ENCODE data around the gene ZSCAN2.
"Not testable (repeated sequence)": the region's sequence is repeated elsewhere in the genome, so short reads cannot be mapped to it uniquely, and the experiment has no call there.

The ZSCAN2 gene

GRCh38 chr15:84634228-84634837 lies 33.5 kb downstream of the ZSCAN2 start:
- Histone ChIP-seq H3K27me3 (replicated peaks) (no peaks in the 10 kb centered on the region), H3K27ac (no peak overlapping the region), H3K36me3 (replicated peaks) (peaks cover 6% of the 10 kb centered on the region), H3K4me3 (ENCODE audit: low read depth, low read length) (peak overlapping the region; percentile 65)
- no peak for DNase-seq
- TF ChIP-seq CTCF (IDR thresholded peaks at IDR 0.05; ENCODE audit: low read depth, low read length, missing control alignments) = no peak
- in situ Hi-C loops (cut with HindIII; ENCODE audit: low pct_ligation_motif_present, low sequenced_read_pairs) = no loop called here

- peaks cover 36% of the 10 kb centered on the region for H3K36me3 ChIP-seq (replicated peaks)
- no peak overlapping the region for H3K27ac ChIP-seq
- DNase-seq = no peak
- H3K27me3 ChIP-seq (replicated peaks) = no peaks in the 10 kb centered on the region
- in situ Hi-C loops (cut with HindIII; ENCODE audit: low pct_ligation_motif_present, low sequenced_read_pairs) = no loop called here
- H3K4me3 ChIP-seq (ENCODE audit: low read depth, low read length) = no peak overlapping the region
- peak; percentile 28 for TF ChIP-seq CTCF (IDR thresholded peaks at IDR 0.05; ENCODE audit: low read depth, low read length, missing control alignments)
These were observed 37.3 kb downstream of the ZSCAN2 start for GRCh38 chr15:84638103-84638502.

GRCh38 chr15:84641871-84642270 lies 41.1 kb downstream of the ZSCAN2 start:
- DNase-seq; H3K27me3 ChIP-seq (replicated peaks); H3K27ac ChIP-seq; in situ Hi-C loops (cut with HindIII; ENCODE audit: low pct_ligation_motif_present, low sequenced_read_pairs); H3K4me3 ChIP-seq (ENCODE audit: low read depth, low read length): not testable (repeated sequence)
- H3K36me3 ChIP-seq (replicated peaks) = peaks cover 64% of the 10 kb centered on the region

- H3K27me3 ChIP-seq (replicated peaks); H3K4me3 ChIP-seq (ENCODE audit: low read depth, low read length); in situ Hi-C loops (cut with HindIII; ENCODE audit: low pct_ligation_motif_present, low sequenced_read_pairs); H3K27ac ChIP-seq; DNase-seq: not testable (repeated sequence)
- peaks cover 69% of the 10 kb centered on the region for H3K36me3 ChIP-seq (replicated peaks)
These were observed 41.8 kb downstream of the ZSCAN2 start for GRCh38 chr15:84642640-84643039.

GRCh38 chr15:84643838-84644237 lies 43.0 kb downstream of the ZSCAN2 start:
- no peak for DNase-seq
- no peak for TF ChIP-seq CTCF (IDR thresholded peaks at IDR 0.05; ENCODE audit: low read depth, low read length, missing control alignments)
- Histone ChIP-seq H3K4me3 (ENCODE audit: low read depth, low read length) (no peak overlapping the region), H3K27ac (no peak overlapping the region), H3K27me3 (replicated peaks) (no peaks in the 10 kb centered on the region), H3K36me3 (replicated peaks) (peaks cover 73% of the 10 kb centered on the region)
- in situ Hi-C loops (cut with HindIII; ENCODE audit: low pct_ligation_motif_present, low sequenced_read_pairs) = no loop called here

GRCh38 chr15:84645496-84645895 lies 44.7 kb downstream of the ZSCAN2 start:
- no peak for TF ChIP-seq CTCF (IDR thresholded peaks at IDR 0.05; ENCODE audit: low read depth, low read length, missing control alignments)
- no peaks in the 10 kb centered on the region for H3K27me3 ChIP-seq (replicated peaks)

GRCh38 chr15:84645997-84646396 lies 45.2 kb downstream of the ZSCAN2 start:
- peaks cover 70% of the 10 kb centered on the region for H3K36me3 ChIP-seq (replicated peaks)
- TF ChIP-seq CTCF (IDR thresholded peaks at IDR 0.05; ENCODE audit: low read depth, low read length, missing control alignments) = no peak
- in situ Hi-C loops (cut with HindIII; ENCODE audit: low pct_ligation_motif_present, low sequenced_read_pairs) = no loop called here

More at GRCh38 chr15:84645496-84645895, 44.7 kb downstream of the ZSCAN2 start:
- DNase-seq = no peak
- H3K27ac ChIP-seq = no peak overlapping the region
- in situ Hi-C loops (cut with HindIII; ENCODE audit: low pct_ligation_motif_present, low sequenced_read_pairs) = no loop called here
- peaks cover 68% of the 10 kb centered on the region for H3K36me3 ChIP-seq (replicated peaks)
- H3K4me3 ChIP-seq (ENCODE audit: low read depth, low read length) = no peak overlapping the region

More at GRCh38 chr15:84645997-84646396, 45.2 kb downstream of the ZSCAN2 start:
- no peak for DNase-seq
- Histone ChIP-seq H3K27me3 (replicated peaks) (no peaks in the 10 kb centered on the region), H3K27ac (no peak overlapping the region), H3K4me3 (ENCODE audit: low read depth, low read length) (no peak overlapping the region)
